Astrocyte of the cerebellum (primary cell): ENCODE measurements around the gene SLC25A2.
"Not testable (repeated sequence)": the region's sequence is repeated elsewhere in the genome, so short reads cannot be mapped to it uniquely, and the experiment has no call there.

Experiments used
- DNase-seq: peaks from one replicate; pipeline ENCODE4 v3.0.0-alpha.2; 2011; ENCODE audit warnings: low read depth
- H3K4me3 ChIP-seq: 2 replicates; pipeline ENCODE4 v1.5.1; 2011; ENCODE audit warnings: mild to moderate bottlenecking, low read depth, low read length, moderate library complexity
- CTCF ChIP-seq: IDR thresholded peaks from 2 replicates; pipeline ENCODE4 v1.5.1; 2012; ENCODE audit warnings: low read length, low read depth, moderate library complexity, mild to moderate bottlenecking; ENCODE audit errors: missing control alignments
- in situ Hi-C: cut with HindIII; loops from 2 replicates; pipeline ENCODE4 v1.10.0; 2017; ENCODE audit warnings: low sequenced_read_pairs

The SLC25A2 gene

DNA sequence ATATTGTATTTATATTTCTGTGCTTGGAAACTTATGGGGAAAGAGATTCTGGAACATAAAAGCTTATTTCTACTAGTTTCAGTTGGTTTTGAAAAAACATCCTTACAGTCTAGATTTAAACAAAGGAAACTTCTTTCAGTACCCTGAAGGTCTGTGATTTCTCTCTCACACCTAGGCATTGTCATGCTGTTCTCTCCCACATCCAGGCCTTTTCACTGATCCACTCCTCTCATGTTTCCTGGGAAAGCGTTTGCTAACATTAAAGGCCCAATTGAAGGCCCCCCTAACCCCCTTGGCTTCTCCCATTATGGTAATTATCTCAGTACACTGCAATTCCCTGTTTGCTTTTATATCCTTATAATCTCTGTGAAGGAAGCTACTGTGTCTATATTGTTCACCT lies 38.9 kb upstream of the SLC25A2 start:
- H3K4me3 ChIP-seq = no peak overlapping the region
- no peak for TF ChIP-seq CTCF
- DNase-seq = no peak
- in situ Hi-C loops = loop anchor here (5.0 kb wide), 1 partner anchor 85 kb away; no protein-coding TSS in a partner anchor

DNA sequence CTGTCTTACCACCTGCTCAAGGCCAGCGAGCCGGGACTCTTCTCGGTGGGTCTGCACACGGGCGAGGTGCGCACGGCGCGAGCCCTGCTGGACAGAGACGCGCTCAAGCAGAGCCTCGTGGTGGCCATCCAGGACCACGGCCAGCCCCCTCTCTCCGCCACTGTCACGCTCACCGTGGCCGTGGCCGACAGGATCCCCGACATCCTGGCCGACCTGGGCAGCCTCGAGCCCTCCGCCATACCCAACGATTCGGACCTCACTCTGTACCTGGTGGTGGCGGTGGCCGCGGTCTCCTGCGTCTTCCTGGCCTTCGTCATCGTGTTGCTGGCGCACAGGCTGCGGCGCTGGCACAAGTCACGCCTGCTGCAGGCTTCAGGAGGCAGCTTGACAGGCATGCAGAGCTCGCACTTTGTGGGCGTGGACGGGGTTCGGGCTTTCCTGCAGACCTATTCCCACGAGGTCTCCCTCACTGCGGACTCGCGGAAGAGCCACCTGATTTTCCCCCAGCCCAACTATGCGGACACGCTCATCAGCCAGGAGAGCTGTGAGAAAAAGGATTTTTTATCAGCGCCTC lies 37.0 kb upstream of the SLC25A2 start:
- in situ Hi-C loops = loop anchor here (5.0 kb wide), 1 partner anchor 86 kb away; no protein-coding TSS in a partner anchor

GRCh38 chr5:141338538-141339306 lies 34.9 kb upstream of the SLC25A2 start, which contains the start of gene PCDHGA2:
Gene PCDHGA2 (plus strand): TSS chr5:141338760.
- peak; percentile 16 for DNase-seq
- in situ Hi-C loops = loop anchor here (5.0 kb wide), 1 partner anchor 49 kb away; the partner anchor contains the start of gene PCDHGB4
- H3K4me3 ChIP-seq = peak within 1 kb of the TSS; percentile 30
- TF ChIP-seq CTCF = peak; percentile 44

More for the DNA sequence above, 37.0 kb upstream of the SLC25A2 start:
- H3K4me3 ChIP-seq, DNase-seq: not testable (repeated sequence)

GRCh38 chr5:141332571-141332970 lies 28.7 kb upstream of the SLC25A2 start:
- in situ Hi-C loops, DNase-seq, H3K4me3 ChIP-seq: not testable (repeated sequence)

DNA sequence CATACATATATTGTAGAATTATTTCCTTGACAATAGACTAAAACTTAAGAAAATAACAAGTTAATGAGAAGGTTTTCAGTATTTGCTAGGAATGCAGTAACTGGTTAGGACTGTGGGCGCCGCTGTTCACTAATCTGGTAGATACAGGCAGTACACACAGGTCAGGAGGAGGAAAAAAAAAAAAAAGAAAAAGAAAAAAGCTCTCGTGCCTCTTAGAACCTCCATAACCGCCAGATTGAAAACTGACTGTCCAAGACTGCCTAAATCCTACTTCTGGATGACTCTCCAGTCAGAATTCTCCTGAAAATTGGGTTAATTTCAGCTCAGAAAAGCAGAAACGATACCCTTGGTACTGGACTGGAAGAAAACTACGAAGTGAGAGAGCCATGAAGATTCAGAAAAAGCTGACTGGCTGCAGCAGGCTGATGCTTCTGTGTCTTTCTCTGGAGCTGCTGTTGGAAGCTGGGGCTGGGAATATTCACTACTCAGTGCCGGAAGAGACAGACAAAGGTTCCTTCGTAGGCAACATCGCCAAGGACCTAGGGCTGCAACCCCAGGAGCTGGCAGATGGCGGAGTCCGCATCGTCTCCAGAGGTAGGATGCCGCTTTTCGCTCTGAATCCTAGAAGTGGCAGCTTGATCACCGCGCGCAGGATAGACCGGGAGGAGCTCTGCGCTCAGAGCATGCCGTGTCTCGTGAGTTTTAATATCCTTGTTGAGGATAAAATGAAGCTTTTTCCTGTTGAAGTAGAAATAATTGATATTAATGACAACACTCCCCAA lies 26.6 kb upstream of the SLC25A2 start, which contains the start of gene PCDHGA1:
PCDHGA1 (plus strand) TSS at position 216 of the 782 bp plus-strand sequence.
- in situ Hi-C loops = no loop called here
- no peak for DNase-seq
- H3K4me3 ChIP-seq = peak within 1 kb of the TSS; percentile 22
- peak; percentile 34 for TF ChIP-seq CTCF

- in situ Hi-C loops = no loop called here
- no peak for TF ChIP-seq CTCF
- DNase-seq = no peak
- H3K4me3 ChIP-seq = no peak overlapping the region
Measured at GRCh38 chr5:141328231-141328630, 24.4 kb upstream of the SLC25A2 start.

- H3K4me3 ChIP-seq = peak overlapping the region; percentile 38
- in situ Hi-C loops = no loop called here
- TF ChIP-seq CTCF = peak; percentile 64
- DNase-seq = peak; percentile 20
Measured at GRCh38 chr5:141326088-141326854, 22.4 kb upstream of the SLC25A2 start.
